ENCODE data around the gene NECAB3. TPM values are rescaled to one million over a fixed set of nuclear protein-coding genes. Genes with fewer than 3 reads are reported as not detected.
A peak's percentile ranks its signal among the peaks of the same experiment; 100 is the strongest.

NECAB3 gene
- total and polyA plus RNA-seq, 4 experiments from 2014 or later, result 2.0 to 23.4 (median 12.9) TPM

DNA sequence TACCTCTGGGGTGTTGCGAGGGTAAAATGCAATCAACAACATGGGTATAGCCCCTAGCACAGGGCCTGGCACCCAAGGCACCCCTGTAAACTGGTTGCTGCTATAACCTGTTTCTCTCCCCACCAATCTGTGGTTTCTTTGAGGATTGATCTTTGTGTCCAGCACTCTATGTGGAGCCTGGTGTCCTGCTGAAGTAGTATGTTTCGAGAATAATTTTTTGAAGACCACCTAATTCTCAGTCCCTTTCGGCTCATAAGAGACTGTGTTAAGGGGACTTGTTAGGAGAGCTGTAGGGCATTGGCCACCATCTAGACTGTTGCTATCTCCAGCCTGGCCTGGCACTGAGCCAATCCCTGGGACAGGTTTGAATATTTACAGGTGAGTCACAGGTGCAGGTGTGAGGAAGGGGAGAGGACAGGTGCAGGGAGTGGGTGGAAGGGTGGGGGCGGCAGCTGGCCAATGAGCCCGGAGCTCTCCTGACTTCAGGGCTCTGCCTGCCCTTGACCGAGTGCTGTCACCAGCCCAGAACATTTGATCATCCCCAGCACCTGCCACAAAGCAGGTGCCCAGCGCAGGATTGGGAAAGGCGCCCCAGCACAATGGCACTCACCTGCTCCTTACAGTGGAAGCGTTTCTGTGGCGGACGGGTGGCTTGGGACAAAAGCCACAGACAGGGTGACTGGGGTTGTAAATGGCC is 20.2 kb downstream of the NECAB3 start:
- H3K9me3 ChIP-seq (ENCODE audit: control insufficient read depth in 1 of 2, low read length in 2 of 2), result no peaks in the 10 kb centered on the region
- ChIA-PET POLR2A (ENCODE audit: partially characterized antibody) (interaction anchor here (0.6 to 2.5 kb wide), 5 partner anchors 9 to 164 kb away, joined by 3 to 9 read pairs (median 3); partner anchors contain the start of genes ACTL10, C20orf144 and CBFA2T2), CTCF (ENCODE audit: partially characterized antibody) (interaction anchor here (0.7 to 6.7 kb wide), 8 partner anchors 12 to 416 kb away, joined by 3 to 60 read pairs (median 4); partner anchors contain the start of genes ACTL10 and C20orf144)
- H3K27me3 ChIP-seq (ENCODE audit: insufficient read depth, low read length), result no peaks in the 10 kb centered on the region
- no peak overlapping the region for H3K4me3 Mint-ChIP-seq
- no peak overlapping the region for H3K4me3 ChIP-seq (ENCODE audit: low read length in 2 of 2)
- H3K36me3 Mint-ChIP-seq, result no peaks in the 10 kb centered on the region
- intact Hi-C loops (cut with micrococcal nuclease), result loop anchor here (1.0 to 2.0 kb wide), 2 partner anchors 13 to 197 kb away; partner anchors contain the start of gene ACTL10
- H3K27me3 Mint-ChIP-seq, result no peaks in the 10 kb centered on the region
- no peak overlapping the region for H3K27ac ChIP-seq (ENCODE audit: low read depth, low read length)
- no peaks in the 10 kb centered on the region for H3K4me1 ChIP-seq (ENCODE audit: insufficient read depth, low read length)
- H3K36me3 ChIP-seq (ENCODE audit: insufficient read depth, low read length), result no peaks in the 10 kb centered on the region
- H3K4me1 Mint-ChIP-seq, result peaks cover 5 to 14% (median 9%) of the 10 kb centered on the region in 4 donors
- no peaks in the 10 kb centered on the region for H3K9me3 Mint-ChIP-seq
- no peak for DNase-seq
- no peak overlapping the region for H3K27ac Mint-ChIP-seq

DNA sequence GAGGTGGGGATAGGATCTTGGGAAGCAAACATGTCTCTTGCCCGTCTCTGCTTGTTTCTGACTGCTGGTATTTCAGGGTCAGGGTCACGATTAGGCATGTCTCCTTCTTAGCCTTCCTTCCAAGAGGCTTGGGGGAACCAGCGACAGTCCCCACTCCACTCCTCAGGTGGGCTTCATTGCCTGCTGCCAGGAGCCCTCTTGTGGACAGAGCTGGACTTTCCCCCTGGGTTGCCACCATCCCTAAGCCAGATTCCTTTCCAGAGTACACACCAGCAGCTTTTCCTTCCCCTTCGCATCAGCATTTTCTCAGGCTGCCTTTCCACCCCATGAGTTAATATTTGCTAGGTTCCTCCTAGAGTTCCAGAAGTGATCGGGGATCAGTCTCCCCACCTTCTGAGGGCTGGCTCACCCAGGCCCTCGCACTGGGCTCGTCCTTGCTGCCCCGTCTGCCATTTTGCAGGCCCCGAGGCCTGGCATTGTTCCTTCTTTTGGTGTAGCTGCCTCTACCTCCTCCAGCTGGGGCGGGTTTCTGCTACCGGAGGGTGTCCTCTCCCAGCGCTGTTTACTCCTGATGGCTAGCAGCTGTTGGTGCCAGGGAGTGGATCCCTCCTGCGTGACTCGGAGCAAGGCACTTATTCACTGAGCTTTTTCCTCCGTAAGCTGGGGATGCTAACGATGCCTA is 20.9 kb downstream of the NECAB3 start:
- H3K9me3 ChIP-seq (ENCODE audit: control insufficient read depth in 1 of 2, low read length in 2 of 2), result no peaks in the 10 kb centered on the region
- Mint-ChIP-seq H3K4me3 (no peak overlapping the region), H3K4me1 (peaks cover 5 to 18% (median 9%) of the 10 kb centered on the region in 4 donors), H3K36me3 (no peaks in the 10 kb centered on the region), H3K27me3 (no peaks in the 10 kb centered on the region), H3K9me3 (no peaks in the 10 kb centered on the region), H3K27ac (peak overlapping the region in 3 of 7 donors; percentile 56 to 75 (median 68))
- ChIA-PET POLR2A (ENCODE audit: partially characterized antibody) (interaction anchor here (0.6 to 2.5 kb wide), 5 partner anchors 10 to 164 kb away, joined by 3 to 9 read pairs (median 3); partner anchors contain the start of genes ACTL10, C20orf144 and CBFA2T2), CTCF (ENCODE audit: partially characterized antibody) (interaction anchor here (0.6 to 6.7 kb wide), 9 partner anchors 13 to 417 kb away, joined by 3 to 60 read pairs (median 3); partner anchors contain the start of genes ACTL10 and C20orf144)
- DNase-seq, result peak in 2 of 5 donors; percentile 20 to 32
- H3K36me3 ChIP-seq (ENCODE audit: insufficient read depth, low read length), result no peaks in the 10 kb centered on the region
- H3K27ac ChIP-seq (ENCODE audit: low read depth, low read length), result no peak overlapping the region
- no peaks in the 10 kb centered on the region for H3K27me3 ChIP-seq (ENCODE audit: insufficient read depth, low read length)
- intact Hi-C loops (cut with micrococcal nuclease), result loop anchor here (1.0 to 2.0 kb wide), 2 partner anchors 13 to 196 kb away; partner anchors contain the start of gene ACTL10
- no peak overlapping the region for H3K4me3 ChIP-seq (ENCODE audit: low read length in 2 of 2)
- H3K4me1 ChIP-seq (ENCODE audit: insufficient read depth, low read length), result no peaks in the 10 kb centered on the region

GRCh38 chr20:33651562-33652048 is 22.6 kb downstream of the NECAB3 start:
- Histone ChIP-seq H3K4me3 (ENCODE audit: low read length in 2 of 2) (no peak overlapping the region), H3K36me3 (ENCODE audit: insufficient read depth, low read length) (no peaks in the 10 kb centered on the region), H3K9me3 (ENCODE audit: control insufficient read depth in 1 of 2, low read length in 2 of 2) (no peaks in the 10 kb centered on the region), H3K27ac (ENCODE audit: low read depth, low read length) (no peak overlapping the region), H3K4me1 (ENCODE audit: insufficient read depth, low read length) (peaks cover 12% of the 10 kb centered on the region), H3K27me3 (ENCODE audit: insufficient read depth, low read length) (no peaks in the 10 kb centered on the region)
- DNase-seq, result no peak
- no peaks in the 10 kb centered on the region for H3K9me3 Mint-ChIP-seq
- peak overlapping the region in 1 of 7 donors; percentile 69 for H3K27ac Mint-ChIP-seq
- intact Hi-C loops (cut with micrococcal nuclease), result loop anchor here (2.0 kb wide), 1 partner anchor 15 kb away; the partner anchor contains the start of gene ACTL10
- POLR2A ChIA-PET (ENCODE audit: partially characterized antibody), result interaction anchor here (0.6 to 2.5 kb wide), 3 partner anchors 12 to 72 kb away, joined by 3 to 15 read pairs (median 5); partner anchors contain the start of gene ACTL10
- H3K4me1 Mint-ChIP-seq, result peaks cover 13 to 31% (median 13%) of the 10 kb centered on the region in 4 donors
- CTCF ChIA-PET (ENCODE audit: partially characterized antibody), result interaction anchor here (0.6 to 6.7 kb wide), 4 partner anchors 15 to 831 kb away, joined by 3 to 60 read pairs (median 4); partner anchors contain the start of genes ACTL10 and C20orf144
- H3K36me3 Mint-ChIP-seq, result no peaks in the 10 kb centered on the region
- no peak overlapping the region for H3K4me3 Mint-ChIP-seq
- H3K27me3 Mint-ChIP-seq, result no peaks in the 10 kb centered on the region

GRCh38 chr20:33650753-33651561 is 23.3 kb downstream of the NECAB3 start:
- no peak for DNase-seq
- ChIA-PET CTCF (ENCODE audit: partially characterized antibody) (interaction anchor here (0.6 to 6.7 kb wide), 5 partner anchors 10 to 830 kb away, joined by 3 to 60 read pairs (median 3); partner anchors contain the start of genes ACTL10 and C20orf144), POLR2A (ENCODE audit: partially characterized antibody) (interaction anchor here (1.6 to 2.5 kb wide), 2 partner anchors 13 to 15 kb away, joined by 5 to 15 read pairs; partner anchors contain the start of gene ACTL10)
- intact Hi-C loops (cut with micrococcal nuclease), result no loop called here
- Mint-ChIP-seq H3K27me3 (no peaks in the 10 kb centered on the region), H3K4me1 (peaks cover 13 to 34% (median 13%) of the 10 kb centered on the region in 4 donors), H3K4me3 (no peak overlapping the region), H3K27ac (peak overlapping the region in 3 of 7 donors; percentile 24 to 69 (median 31)), H3K9me3 (no peaks in the 10 kb centered on the region), H3K36me3 (peaks cover 0 to 2% of the 10 kb centered on the region in 2 donors)
- peaks cover 12% of the 10 kb centered on the region for H3K4me1 ChIP-seq (ENCODE audit: insufficient read depth, low read length)
- no peak overlapping the region for H3K27ac ChIP-seq (ENCODE audit: low read depth, low read length)
- H3K27me3 ChIP-seq (ENCODE audit: insufficient read depth, low read length), result no peaks in the 10 kb centered on the region
- H3K36me3 ChIP-seq (ENCODE audit: insufficient read depth, low read length), result no peaks in the 10 kb centered on the region
- H3K9me3 ChIP-seq (ENCODE audit: control insufficient read depth in 1 of 2, low read length in 2 of 2), result no peaks in the 10 kb centered on the region
- H3K4me3 ChIP-seq (ENCODE audit: low read length in 2 of 2), result no peak overlapping the region

DNA sequence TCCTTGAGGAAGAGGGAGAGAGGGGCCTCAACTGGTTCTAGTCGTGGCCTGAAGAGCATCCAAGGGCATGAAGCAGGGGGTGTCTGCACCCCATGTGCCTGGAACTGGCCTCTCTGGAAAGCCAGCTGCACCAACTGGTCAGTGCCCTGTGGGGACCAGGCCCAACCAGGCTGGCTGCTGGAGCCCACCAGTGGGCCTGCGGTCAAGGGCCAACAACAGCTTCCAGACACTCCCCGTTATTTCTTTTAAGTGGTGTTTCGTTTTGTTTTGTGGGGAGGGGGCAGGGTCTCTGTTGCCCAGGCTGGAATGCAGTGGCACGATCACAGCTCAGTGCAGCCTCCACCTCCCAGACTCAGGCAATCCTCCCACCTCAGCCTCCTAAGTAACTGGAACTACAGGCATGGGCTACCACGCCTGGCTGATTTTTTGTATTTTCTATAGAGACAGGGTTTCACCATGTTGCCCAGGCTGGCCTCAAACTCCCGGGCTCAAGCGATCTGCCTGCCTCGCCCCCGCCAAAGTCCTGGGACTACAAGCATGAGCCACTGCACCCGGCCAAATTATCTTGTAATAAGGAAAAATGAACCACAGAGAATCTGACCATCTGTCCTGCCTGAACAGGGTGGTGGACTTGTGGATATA is 24.0 kb downstream of the NECAB3 start:
- Mint-ChIP-seq H3K4me1 (peaks cover 13 to 39% (median 14%) of the 10 kb centered on the region in 4 donors), H3K27me3 (no peaks in the 10 kb centered on the region), H3K27ac (peak overlapping the region in 2 of 7 donors; percentile 24 to 53), H3K36me3 (peaks cover 5 to 9% of the 10 kb centered on the region in 2 donors), H3K4me3 (no peak overlapping the region), H3K9me3 (no peaks in the 10 kb centered on the region)
- Histone ChIP-seq H3K4me3 (ENCODE audit: low read length in 2 of 2) (no peak overlapping the region), H3K36me3 (ENCODE audit: insufficient read depth, low read length) (peaks cover 3% of the 10 kb centered on the region), H3K9me3 (ENCODE audit: control insufficient read depth in 1 of 2, low read length in 2 of 2) (no peaks in the 10 kb centered on the region), H3K27ac (ENCODE audit: low read depth, low read length) (no peak overlapping the region), H3K4me1 (ENCODE audit: insufficient read depth, low read length) (peaks cover 12% of the 10 kb centered on the region), H3K27me3 (ENCODE audit: insufficient read depth, low read length) (no peaks in the 10 kb centered on the region)
- ChIA-PET CTCF (ENCODE audit: partially characterized antibody) (interaction anchor here (0.7 to 6.7 kb wide), 4 partner anchors 9 to 193 kb away, joined by 3 to 60 read pairs (median 8); partner anchors contain the start of genes ACTL10 and C20orf144), POLR2A (ENCODE audit: partially characterized antibody) (interaction anchor here (2.5 kb wide), 1 partner anchor 14 kb away, joined by 15 read pairs; no protein-coding TSS in a partner anchor)
- intact Hi-C loops (cut with micrococcal nuclease), result no loop called here
- no peak for DNase-seq

- peaks cover 12% of the 10 kb centered on the region for H3K36me3 ChIP-seq (ENCODE audit: insufficient read depth, low read length)
Measured at GRCh38 chr20:33649201-33649681, 25.0 kb downstream of the NECAB3 start.

More at GRCh38 chr20:33649201-33649681, 25.0 kb downstream of the NECAB3 start:
- intact Hi-C loops (cut with micrococcal nuclease), result no loop called here
- no peak overlapping the region for H3K4me3 ChIP-seq (ENCODE audit: low read length in 2 of 2)
- H3K27me3 ChIP-seq (ENCODE audit: insufficient read depth, low read length), result no peaks in the 10 kb centered on the region
- H3K27ac ChIP-seq (ENCODE audit: low read depth, low read length), result no peak overlapping the region
- H3K9me3 Mint-ChIP-seq, result no peaks in the 10 kb centered on the region
- H3K36me3 Mint-ChIP-seq, result peaks cover 11 to 17% of the 10 kb centered on the region in 2 donors
- no peak for DNase-seq
- no peaks in the 10 kb centered on the region for H3K9me3 ChIP-seq (ENCODE audit: control insufficient read depth in 1 of 2, low read length in 2 of 2)
- ChIA-PET CTCF (ENCODE audit: partially characterized antibody) (interaction anchor here (1.3 to 2.6 kb wide), 2 partner anchors 14 to 19 kb away, joined by 3 to 9 read pairs; no protein-coding TSS in a partner anchor), POLR2A (ENCODE audit: partially characterized antibody) (interaction anchor here (0.6 kb wide), 1 partner anchor 21 kb away, joined by 3 read pairs; no protein-coding TSS in a partner anchor)
- H3K4me1 Mint-ChIP-seq, result peaks cover 13 to 39% (median 14%) of the 10 kb centered on the region in 4 donors
- peak overlapping the region in 2 of 7 donors; percentile 22 to 70 for H3K27ac Mint-ChIP-seq
- peaks cover 12% of the 10 kb centered on the region for H3K4me1 ChIP-seq (ENCODE audit: insufficient read depth, low read length)
- H3K27me3 Mint-ChIP-seq, result no peaks in the 10 kb centered on the region
- no peak overlapping the region for H3K4me3 Mint-ChIP-seq

Measured in CD4-positive, alpha-beta memory T cell (primary cell).